HG03575 (cell line): ENCODE data around the gene BRME1.
"Not testable (repeated sequence)": the region's sequence is repeated elsewhere in the genome, so short reads cannot be mapped to it uniquely, and the experiment has no call there.

ENCODE experiments used
- ATAC-seq: cut with Tn5 transposase; IDR thresholded peaks from one replicate; pipeline ENCODE4 v1.9.1; 2021; ENCODE audit not compliant: unreplicated experiment, insufficient number of reproducible peaks, low FRiP score; ENCODE audit errors: extremely low read depth

Gene BRME1

DNA sequence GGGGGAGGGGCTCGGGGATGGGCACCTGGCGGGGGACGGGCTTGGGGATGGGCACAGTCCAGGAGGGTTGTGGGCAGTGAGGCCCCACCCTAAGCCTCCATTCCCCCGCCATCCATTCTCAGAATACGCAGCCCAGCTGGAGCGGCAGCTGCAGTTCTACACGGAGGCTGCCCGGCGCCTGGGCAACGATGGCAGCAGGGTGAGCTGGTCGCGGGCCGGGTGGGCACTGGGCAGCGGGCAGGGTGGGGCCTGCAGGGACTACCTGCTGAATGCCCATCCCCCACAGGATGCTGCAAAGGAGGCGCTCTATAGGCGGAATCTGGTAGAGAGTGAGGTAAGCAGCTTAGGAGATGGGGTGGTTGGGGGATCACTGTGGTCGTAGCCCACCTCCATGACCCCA lies 24.0 kb upstream of the BRME1 start:
- no peak for ATAC-seq

DNA sequence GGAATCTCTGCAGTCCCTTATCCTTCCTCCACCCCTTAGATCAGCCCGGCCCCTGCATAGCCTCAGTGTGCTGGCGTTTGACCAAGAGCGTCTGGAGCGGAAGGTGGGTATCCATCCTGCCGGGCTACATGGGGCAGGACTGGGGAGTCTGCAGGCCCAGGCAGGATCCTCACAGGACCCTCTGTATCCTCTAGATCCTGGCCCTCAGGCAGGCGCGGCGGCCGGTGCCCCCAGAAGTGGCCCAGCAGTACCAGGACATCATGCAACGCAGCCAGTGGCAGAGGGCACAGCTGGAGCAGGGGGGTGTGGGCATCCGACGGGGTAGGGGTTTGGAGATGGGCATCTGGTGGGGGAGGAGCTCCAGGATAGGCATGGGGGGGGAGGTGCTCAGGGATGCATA lies 23.4 kb upstream of the BRME1 start:
- ATAC-seq = no peak

DNA sequence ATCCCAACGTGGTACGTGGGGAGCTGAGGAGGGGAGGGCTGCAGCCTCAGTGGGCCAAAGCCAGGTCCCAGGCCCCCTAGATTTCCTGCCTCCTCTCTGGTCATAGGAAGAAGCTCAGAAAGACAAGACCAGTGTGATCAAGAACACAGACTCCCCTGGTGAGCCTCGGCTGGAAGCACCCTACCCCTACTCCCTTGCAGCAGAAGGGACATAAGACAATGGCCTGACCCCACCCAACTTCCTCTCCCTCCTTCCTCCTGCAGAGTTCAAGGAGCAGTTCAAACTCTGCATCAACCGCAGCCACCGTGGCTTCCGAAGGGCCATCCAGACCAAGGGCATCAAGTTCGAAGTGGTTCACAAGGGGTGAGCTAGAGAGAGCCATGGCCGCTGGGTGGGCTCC lies 20.8 kb upstream of the BRME1 start:
- no peak for ATAC-seq

DNA sequence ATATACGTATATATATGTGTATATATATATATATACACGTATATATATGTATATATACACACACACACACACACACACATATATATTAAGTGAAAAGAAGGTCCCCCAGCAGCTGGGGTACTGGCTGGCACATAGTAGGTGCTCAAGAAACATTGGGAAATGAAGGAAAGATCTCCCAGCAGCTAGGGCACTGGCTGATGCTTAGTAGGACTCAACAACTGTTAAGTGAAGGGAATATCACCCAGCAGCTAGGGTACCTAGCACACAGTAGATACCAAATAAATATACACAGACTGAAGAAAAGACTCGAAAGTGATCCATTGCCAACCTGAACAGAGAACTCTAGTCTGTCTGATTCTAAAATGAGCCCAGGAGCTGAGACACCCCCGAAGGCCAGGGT lies 20.1 kb upstream of the BRME1 start:
- ATAC-seq = no peak

DNA sequence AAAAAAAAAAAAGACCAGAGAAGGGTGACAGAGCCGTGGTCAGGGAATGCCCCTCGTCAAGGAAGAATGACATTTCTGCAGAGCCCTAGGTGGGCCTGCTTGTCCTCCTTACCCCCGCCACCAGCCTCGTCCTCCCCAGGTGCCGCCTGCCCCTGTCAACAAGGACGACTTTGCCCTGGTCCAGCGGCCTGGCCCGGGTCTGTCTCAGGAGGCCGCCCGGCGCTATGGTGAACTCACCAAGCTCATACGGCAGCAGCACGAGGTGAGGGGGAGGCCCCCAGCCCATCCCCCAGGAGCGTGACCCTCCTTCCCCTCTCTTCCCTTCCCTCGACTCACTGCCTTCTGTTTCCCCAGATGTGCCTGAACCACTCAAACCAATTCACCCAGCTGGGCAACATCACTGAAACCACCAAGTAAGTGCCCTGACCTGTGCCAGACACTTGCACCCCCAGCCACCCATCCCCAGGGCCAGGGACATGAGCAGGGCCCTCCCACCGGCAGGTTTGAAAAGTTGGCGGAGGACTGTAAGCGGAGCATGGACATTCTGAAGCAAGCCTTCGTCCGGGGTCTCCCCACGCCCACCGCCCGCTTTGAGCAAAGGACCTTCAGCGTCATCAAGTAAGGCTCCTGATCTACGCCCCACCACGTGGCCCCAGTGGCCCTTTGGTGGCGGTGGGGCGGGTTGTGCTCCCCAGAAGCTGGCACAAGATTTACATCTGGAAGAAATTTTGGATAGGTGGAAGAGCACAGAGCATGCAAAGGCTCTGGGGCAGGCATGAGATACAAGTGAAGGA lies 17.5 kb upstream of the BRME1 start:
- ATAC-seq = no peak

DNA sequence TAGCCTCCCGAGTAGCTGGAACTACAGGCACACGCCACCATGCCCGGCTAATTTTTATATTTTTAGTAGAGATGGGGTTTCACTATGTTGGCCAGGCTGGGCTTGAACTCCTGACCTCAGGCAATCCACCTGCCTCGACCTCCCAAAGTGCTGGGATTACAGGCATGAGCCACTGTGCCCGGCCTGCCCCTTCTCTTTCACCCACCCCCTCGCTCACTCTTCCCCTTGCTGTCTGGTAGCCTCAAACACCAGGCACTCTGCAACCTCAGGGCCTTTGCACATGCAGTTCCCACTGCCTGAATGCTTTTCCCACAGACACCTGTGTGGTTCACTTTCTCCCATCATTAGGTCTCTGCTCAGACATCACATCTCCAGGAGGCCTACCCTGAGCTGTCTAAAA lies 16.2 kb upstream of the BRME1 start:
- ATAC-seq = not testable (repeated sequence)

DNA sequence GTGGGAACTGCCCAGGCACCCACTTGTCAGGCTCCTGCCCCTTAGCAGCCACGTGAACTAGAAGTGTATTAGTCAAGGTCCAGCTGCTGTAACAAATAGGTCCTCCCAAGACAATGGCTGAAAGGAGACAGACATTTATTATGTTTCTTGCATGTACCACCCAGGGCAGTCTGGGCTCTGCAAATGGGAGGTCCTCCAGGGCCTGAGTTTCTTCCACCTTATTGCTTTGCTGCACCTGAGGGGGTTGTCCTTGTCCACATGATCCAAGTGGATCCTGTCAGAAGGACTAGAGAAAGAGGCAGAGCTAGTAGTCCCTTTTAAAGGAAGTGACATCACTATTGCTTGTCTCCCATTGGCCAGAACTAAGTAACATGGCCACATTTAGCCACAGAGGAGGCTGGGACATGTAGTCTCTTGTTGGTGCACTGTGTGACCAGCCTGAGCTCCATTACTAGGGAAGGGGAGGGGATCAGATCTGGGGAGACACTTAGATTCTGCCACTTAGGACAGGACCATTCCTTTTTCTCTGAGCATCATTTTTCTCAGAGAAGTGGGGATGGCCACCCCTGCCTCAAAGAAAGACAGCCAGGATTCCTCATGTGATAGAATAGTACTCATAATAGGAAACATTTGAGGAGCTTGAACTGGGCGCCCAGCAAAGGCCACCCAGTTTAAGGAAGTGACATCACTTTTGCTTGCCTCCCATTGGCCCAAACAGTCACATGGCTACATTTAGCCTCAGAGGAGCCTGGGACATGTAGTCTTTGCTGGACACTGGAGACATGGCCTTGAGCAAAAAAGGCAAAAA lies 15.2 kb upstream of the BRME1 start:
- ATAC-seq = no peak

DNA sequence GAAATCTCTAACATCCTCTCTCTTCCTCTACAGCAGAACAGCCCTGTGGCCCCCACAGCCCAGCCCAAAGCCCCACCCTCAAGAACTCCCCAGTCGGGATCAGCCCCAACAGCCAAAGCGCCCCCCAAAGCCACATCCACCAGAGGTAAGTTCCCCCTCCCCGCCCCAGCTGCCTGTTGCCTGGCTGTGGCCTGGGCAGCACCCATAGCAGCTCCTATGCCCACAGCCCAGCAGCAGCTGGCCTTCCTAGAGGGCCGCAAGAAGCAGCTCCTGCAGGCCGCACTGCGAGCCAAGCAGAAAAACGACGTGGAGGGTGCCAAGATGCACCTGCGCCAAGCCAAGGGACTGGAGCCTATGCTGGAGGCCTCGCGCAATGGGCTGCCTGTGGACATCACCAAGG lies 14.6 kb upstream of the BRME1 start:
- ATAC-seq = no peak

DNA sequence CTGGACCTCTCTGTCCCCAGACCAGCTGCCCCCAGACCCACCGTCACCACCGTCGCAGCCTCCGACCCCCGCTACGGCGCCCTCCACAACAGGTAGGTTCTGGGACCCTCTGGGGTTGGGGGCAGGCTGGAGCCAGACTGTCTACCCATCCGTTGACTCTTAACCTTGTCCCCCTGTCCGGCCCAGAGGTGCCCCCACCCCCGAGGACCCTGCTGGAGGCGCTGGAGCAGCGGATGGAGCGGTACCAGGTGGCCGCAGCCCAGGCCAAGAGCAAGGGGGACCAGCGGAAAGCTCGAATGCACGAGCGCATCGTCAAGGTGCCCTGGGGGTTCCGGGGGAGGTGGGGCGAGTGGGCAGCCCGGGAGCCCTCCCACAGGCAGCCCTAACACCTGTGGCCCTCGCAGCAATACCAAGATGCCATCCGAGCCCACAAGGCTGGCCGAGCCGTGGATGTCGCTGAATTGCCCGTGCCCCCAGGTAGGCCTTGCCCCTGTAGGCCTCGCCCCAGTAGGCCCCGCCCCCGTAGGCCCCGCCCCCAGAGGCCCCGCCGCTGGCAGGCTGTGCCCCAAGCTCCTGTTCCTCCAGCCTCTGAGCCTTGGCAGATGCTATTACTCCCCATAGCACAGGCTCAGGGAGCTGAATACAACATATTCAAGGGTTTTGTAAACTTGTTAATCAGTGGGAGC lies 13.0 kb upstream of the BRME1 start:
- no peak for ATAC-seq

DNA sequence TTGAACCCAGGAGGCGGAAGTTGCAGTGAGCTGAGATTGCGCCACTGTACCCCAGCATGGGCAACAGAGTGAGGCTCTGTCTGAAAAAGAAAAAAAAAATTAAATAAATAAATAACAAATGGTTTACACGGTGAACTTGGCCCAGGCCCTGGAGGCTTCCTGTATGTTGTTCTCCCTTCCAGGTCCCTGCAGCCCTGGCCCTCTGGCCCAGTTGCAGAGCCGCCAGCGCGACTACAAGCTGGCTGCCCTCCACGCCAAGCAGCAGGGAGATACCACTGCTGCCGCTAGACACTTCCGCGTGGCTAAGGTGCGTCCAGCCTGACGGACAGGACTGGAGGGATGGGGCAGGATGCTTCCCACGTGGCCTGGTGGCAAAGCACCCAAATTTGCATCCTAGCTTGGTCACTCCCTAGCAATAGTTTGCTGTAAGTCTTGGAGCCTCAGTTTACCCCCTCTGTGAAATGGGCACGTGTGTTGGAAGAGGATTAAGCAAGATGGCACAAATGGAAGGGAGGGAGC lies 12.0 kb upstream of the BRME1 start:
- ATAC-seq = no peak

DNA sequence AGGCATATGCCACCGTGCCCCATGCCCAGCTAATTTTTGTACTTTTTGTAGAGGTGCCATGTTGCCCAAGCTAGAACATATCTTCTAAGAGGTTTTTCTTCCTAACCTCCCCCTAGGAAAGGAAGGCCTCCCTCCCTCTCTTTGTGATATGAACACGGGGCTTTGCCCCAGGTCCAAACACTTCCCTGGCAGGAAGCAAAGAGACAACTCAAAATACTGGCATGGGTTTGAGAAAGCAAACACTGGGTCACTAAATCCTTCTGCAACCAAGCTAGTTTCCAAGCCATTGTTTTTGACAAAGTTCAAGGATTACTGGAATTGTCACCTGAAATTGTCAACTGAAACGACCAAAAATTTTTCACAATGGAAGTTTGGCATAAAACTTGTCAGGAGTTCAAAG lies 8.9 kb upstream of the BRME1 start:
- no peak for ATAC-seq

DNA sequence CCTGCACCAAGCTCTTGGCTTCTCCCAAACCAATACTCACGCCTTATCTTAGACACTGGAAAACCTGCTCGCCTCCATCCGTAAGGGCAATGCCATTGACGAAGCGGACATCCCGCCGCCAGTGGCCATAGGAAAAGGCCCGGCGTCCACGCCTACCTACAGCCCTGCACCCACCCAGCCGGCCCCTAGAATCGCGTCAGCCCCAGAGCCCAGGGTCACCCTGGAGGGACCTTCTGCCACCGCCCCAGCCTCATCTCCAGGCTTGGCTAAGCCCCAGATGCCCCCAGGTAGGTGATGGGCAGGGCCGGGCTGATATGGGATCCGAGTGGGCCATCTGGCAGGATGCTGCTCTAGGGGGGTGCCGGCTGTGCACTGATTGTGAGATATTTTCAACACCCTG lies 7.4 kb upstream of the BRME1 start:
- ATAC-seq = no peak

DNA sequence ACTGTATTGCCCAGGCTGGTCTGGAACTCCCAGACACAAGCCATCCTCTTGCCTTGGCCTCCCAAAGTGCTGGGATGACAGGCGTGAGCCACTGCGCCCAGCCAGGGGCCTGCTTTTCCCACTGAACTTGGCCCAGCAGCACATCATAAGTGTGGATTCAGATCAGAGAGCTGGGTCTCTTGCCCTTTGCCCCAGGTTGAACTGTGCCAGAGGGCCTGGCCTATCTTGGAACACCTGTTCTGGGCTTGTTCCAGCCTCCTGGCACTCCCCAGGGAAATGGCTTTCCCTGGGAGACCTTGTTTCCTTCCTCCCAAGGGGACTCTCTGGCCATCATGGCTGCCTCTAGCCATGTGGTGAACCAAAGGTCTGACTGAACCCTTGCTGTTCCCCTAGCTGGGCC lies 3.5 kb upstream of the BRME1 start:
- no peak for ATAC-seq

DNA sequence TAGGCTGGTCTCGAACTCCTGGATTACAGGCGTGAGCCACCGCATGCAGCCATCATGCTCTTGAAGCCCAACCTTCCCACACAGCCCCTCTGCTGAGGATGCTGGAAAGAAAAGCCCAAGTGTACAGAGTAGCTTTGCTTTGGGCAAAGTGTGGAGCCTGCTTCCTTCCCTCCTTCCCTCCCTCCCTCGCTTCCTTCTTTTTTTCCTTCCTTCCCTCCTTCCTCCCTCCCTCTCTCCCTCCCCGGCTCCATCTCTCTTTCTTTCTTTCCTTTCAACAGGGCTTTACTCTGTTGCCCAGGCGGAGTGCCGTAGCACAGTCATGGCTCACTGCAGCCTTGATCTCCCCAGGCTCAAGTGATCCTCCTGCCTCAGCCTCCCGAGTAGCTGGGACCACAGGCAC lies 2.8 kb upstream of the BRME1 start:
- ATAC-seq = no peak

DNA sequence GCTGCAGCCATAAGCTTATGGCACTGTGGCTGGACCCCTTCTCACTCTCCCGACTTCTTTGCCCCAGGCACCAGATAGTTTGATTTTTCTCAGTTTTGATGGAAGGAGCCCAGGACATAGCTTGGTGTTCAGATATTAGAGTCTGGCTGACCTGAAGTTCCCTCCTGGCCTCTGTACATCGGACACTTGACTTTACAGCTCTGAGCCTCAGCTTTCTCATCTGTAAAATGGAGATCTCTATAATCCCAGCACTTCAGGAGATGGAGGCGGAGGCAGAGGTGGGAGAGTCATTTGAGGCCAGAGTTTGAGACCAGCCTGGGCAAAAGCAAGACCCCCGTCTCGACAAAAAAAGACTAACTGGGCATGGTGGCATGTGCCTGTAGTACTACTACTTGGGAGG lies 993 bp upstream of the BRME1 start:
- ATAC-seq = no peak

DNA sequence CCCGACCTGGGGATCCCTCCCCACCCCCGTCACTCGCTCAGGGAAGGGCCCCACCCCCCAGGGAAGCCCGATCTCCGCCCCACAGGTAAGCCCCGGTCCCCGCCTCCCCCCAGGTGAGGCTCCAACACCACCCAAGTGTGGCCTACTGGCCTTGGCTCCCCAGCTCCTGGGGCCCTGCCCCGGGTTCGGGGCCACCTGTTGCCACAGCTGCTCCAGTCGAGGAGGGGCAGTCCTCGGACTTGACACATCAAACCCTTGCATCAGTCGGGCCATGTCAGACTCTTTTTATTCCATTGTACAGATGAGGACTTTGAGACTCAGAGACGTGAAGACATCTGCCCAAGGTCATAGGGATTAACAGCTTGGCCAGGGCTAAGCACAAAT lies 596 bp upstream of the BRME1 start:
- no peak for ATAC-seq

DNA sequence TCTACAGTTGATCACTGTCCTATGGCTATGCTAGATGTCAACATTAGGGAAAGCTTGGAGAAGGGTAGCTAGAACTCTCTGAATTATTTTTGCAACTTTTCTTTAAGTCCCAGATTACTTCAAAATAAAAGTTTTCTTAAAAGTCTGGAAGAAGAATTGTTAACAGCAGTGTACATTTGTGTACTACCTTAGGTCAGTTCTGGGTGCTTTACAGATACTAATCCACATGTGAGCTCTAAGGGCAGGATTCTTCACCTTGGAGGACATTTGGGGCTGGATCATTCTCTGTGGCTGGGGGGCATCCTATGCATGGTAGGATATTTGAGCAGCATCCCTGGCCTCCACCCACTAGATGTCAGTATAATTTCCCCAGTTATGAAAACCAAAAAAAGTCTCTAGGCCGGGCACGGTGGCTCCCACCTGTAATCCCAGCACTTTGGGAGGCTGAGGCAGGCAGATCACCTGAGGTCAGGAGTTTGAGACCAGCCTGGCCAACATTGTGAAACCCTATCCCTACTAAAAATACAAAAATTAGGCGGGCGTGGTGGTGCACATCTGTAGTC lies 2.8 kb downstream of the BRME1 start:
- no peak for ATAC-seq

DNA sequence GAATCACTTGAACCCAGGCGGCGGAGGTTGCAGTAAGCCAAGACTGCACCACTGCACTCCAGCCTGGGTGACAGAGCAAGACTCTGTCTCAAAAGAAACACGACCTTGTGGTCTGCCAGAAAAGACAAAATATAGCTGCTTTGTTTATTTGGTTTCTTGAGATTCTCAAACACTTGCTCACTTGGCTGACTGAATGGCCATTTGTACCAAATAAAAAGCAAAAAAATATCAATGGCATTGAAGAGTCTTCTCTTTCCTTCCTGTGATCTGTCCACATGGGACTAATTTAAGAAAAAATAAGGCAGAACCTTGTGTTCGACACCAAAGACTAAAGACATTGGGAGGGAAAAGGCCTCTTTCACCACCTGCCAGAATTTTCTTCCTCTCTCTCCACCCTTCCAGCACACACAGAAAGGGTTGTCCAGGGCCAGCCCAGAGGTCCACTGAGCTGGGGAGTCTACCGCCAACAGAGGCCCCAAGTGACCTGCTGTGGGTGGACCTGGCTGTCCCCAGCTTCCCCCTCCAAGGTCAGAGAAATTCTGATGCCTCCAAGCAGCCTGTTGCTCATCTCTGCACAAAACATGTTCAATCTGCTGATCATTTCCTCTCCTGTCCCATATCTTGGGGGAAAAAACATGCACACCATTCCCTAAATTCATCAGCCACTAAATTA lies 5.9 kb downstream of the BRME1 start:
- no peak for ATAC-seq

DNA sequence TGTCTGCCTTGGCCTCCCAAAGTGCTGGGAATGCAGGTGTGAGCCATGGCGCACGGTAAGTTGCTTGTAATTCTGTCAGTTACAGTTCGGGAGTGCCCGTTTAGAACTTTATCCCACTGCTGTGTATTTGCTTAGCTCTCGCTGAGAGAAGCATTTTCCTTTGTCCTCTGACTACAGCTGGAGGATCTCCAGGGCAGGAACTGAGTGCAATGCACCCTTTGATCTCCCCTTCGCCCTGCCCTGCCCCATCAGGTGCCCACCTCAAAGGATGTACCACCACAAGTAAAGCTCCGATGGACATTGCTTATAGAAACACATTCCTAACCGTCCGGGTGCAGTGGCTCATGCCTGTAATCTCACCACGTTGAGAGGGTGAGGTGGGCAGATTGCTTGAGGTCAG lies 6.5 kb downstream of the BRME1 start:
- ATAC-seq = no peak
